Measurements from ENCODE around the gene ZNF91.

Gene ZNF91

DNA sequence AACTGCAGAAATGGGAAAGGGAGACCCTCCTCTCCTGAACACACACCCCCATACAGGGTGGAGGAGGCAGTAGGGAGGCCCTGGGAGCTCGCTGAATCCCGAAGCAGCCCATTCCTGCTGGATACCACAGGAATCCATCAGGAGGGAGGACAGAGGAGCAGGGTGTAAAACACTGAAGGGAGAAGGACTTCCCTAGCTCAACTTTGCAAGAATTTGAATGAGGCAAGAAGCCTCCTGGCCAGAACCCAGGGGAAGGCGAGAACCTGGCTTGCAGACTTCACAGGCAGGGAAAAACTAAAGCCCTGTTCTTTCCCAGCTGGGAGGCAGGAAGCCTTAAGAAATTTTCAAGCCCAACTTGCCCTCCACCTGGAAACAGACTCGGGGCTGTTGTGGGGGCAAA lies 43.5 kb downstream of the ZNF91 start:
- Histone ChIP-seq H3K4me1 (ENCODE audit: low read length) (no peaks in the 10 kb centered on the region), H3K79me2 (ENCODE audit: low read length) (no peaks in the 10 kb centered on the region), H3K4me2 (ENCODE audit: low read depth, low read length) (no peak overlapping the region), H2AFZ (ENCODE audit: low read length) (no peak overlapping the region), H3K27ac (ENCODE audit: low read length) (no peak overlapping the region), H3K36me3 (replicated peaks; ENCODE audit: insufficient read depth, low read length) (no peaks in the 10 kb centered on the region), H3K4me3 (ENCODE audit: low read length) (no peak overlapping the region), H3K9ac (ENCODE audit: low read length) (no peak overlapping the region), H3F3A (ENCODE audit: insufficient read depth, low read length) (no peaks in the 10 kb centered on the region), H3K9me2 (replicated peaks; ENCODE audit: insufficient read depth, low read length) (no peaks in the 10 kb centered on the region), H4K20me1 (ENCODE audit: insufficient read depth, low read length) (no peaks in the 10 kb centered on the region), H3K27me3 (replicated peaks; ENCODE audit: insufficient read depth, low read length) (no peaks in the 10 kb centered on the region), H3K9me3 (replicated peaks; ENCODE audit: insufficient read depth, low read length) (no peaks in the 10 kb centered on the region)
- DNase-seq: no peak
- TF ChIP-seq, protein P1, sequence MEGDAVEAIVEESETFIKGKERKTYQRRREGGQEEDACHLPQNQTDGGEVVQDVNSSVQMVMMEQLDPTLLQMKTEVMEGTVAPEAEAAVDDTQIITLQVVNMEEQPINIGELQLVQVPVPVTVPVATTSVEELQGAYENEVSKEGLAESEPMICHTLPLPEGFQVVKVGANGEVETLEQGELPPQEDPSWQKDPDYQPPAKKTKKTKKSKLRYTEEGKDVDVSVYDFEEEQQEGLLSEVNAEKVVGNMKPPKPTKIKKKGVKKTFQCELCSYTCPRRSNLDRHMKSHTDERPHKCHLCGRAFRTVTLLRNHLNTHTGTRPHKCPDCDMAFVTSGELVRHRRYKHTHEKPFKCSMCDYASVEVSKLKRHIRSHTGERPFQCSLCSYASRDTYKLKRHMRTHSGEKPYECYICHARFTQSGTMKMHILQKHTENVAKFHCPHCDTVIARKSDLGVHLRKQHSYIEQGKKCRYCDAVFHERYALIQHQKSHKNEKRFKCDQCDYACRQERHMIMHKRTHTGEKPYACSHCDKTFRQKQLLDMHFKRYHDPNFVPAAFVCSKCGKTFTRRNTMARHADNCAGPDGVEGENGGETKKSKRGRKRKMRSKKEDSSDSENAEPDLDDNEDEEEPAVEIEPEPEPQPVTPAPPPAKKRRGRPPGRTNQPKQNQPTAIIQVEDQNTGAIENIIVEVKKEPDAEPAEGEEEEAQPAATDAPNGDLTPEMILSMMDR (IDR thresholded peaks at IDR 0.05; ENCODE audit: low read length): no peak
- TF ChIP-seq EZH2phosphoT487 (IDR thresholded peaks at IDR 0.05; ENCODE audit: low read length) (no peak), EZH2 (optimal IDR thresholded peaks at IDR 0.05; ENCODE audit: low read depth, low read length) (no peak)

DNA sequence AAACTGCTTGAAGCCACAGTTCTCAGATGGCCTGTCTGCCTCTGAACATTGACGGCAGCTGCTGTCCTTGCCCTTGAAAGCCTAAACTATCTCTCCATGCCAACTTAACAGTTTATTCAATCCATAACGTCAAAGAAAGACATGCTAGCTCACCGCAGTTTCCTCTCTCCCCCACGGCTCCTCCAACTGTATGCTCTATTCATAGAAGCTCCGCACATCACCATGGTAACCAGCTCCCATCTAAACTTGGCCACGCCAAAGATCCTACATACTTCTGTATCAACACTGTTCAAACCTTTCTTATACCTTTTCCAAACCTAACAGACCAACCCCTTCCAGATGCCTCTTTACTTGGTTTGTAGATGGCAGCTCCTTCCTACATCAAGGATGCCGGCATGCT lies 48.6 kb downstream of the ZNF91 start:
- Histone ChIP-seq H2AFZ (ENCODE audit: low read length) (no peak overlapping the region), H3K79me2 (ENCODE audit: low read length) (no peaks in the 10 kb centered on the region), H3F3A (ENCODE audit: insufficient read depth, low read length) (no peaks in the 10 kb centered on the region), H3K36me3 (replicated peaks; ENCODE audit: insufficient read depth, low read length) (no peaks in the 10 kb centered on the region), H3K4me3 (ENCODE audit: low read length) (no peak overlapping the region), H3K9me2 (replicated peaks; ENCODE audit: insufficient read depth, low read length) (no peaks in the 10 kb centered on the region), H4K20me1 (ENCODE audit: insufficient read depth, low read length) (no peaks in the 10 kb centered on the region), H3K4me2 (ENCODE audit: low read depth, low read length) (no peak overlapping the region), H3K9me3 (replicated peaks; ENCODE audit: insufficient read depth, low read length) (no peaks in the 10 kb centered on the region), H3K4me1 (ENCODE audit: low read length) (no peaks in the 10 kb centered on the region), H3K27me3 (replicated peaks; ENCODE audit: insufficient read depth, low read length) (no peaks in the 10 kb centered on the region), H3K27ac (ENCODE audit: low read length) (no peak overlapping the region), H3K9ac (ENCODE audit: low read length) (no peak overlapping the region)
- TF ChIP-seq EZH2phosphoT487 (IDR thresholded peaks at IDR 0.05; ENCODE audit: low read length) (no peak), EZH2 (optimal IDR thresholded peaks at IDR 0.05; ENCODE audit: low read depth, low read length) (no peak)
- TF ChIP-seq, protein P1 (IDR thresholded peaks at IDR 0.05; ENCODE audit: low read length): no peak
- DNase-seq: no peak

DNA sequence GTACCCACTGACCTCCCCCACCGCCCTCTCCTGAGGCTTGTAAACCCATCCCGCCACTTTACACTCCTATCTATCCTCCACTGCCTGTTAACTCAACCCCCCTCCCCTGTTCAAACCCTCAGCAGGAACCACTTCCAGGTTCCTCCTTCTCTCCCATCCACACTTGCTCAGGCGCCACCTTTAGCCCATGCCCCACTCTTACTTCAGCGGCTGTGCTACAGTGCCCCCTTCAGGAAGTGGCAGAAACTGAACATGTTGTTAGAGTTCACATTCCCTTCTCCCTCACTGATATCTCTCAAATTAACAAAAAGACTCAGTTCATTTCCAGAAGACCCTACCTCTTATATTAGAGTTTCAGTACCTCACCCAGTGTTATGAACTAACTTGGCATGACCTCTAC lies 49.4 kb downstream of the ZNF91 start:
- H3K36me3 ChIP-seq (replicated peaks; ENCODE audit: insufficient read depth, low read length): no peaks in the 10 kb centered on the region
- H3K4me2 ChIP-seq (ENCODE audit: low read depth, low read length): no peak overlapping the region
- DNase-seq: no peak
- H4K20me1 ChIP-seq (ENCODE audit: insufficient read depth, low read length): no peaks in the 10 kb centered on the region
- TF ChIP-seq, protein P1 (IDR thresholded peaks at IDR 0.05; ENCODE audit: low read length): no peak
- TF ChIP-seq EZH2phosphoT487 (IDR thresholded peaks at IDR 0.05; ENCODE audit: low read length) (no peak), EZH2 (optimal IDR thresholded peaks at IDR 0.05; ENCODE audit: low read depth, low read length) (no peak)
- H2AFZ ChIP-seq (ENCODE audit: low read length): no peak overlapping the region
- no peak overlapping the region for H3K4me3 ChIP-seq (ENCODE audit: low read length)
- no peaks in the 10 kb centered on the region for H3F3A ChIP-seq (ENCODE audit: insufficient read depth, low read length)
- H3K9me2 ChIP-seq (replicated peaks; ENCODE audit: insufficient read depth, low read length): no peaks in the 10 kb centered on the region
- no peaks in the 10 kb centered on the region for H3K27me3 ChIP-seq (replicated peaks; ENCODE audit: insufficient read depth, low read length)
- no peaks in the 10 kb centered on the region for H3K4me1 ChIP-seq (ENCODE audit: low read length)
- no peaks in the 10 kb centered on the region for H3K9me3 ChIP-seq (replicated peaks; ENCODE audit: insufficient read depth, low read length)
- H3K27ac ChIP-seq (ENCODE audit: low read length): no peak overlapping the region
- no peaks in the 10 kb centered on the region for H3K79me2 ChIP-seq (ENCODE audit: low read length)
- H3K9ac ChIP-seq (ENCODE audit: low read length): no peak overlapping the region

Data from MM.1S (cell line).